A549 (cell line): ENCODE results near the gene IQSEC2.

Experiments
- CBX8 ChIP-seq: fragments of 200-600 bp; sonication (generic); IDR thresholded peaks from 2 replicates; pipeline ENCODE4 v1.6.1; 2016
- FOXS1 ChIP-seq: fragments of 250-450 bp; sonication (Bioruptor Pico); IDR thresholded peaks from 2 replicates; pipeline ENCODE4 v1.5.0; 2020; ENCODE audit warnings: mild to moderate bottlenecking, moderate library complexity
- NFE2L2 ChIP-seq: fragments of 150-350 bp; conservative IDR thresholded peaks from 2 replicates; pipeline ENCODE4 v1.6.1; 2014; ENCODE audit warnings: low read length
- POLR2A ChIP-seq: IDR thresholded peaks from 2 replicates; pipeline ENCODE4 v1.6.1; 2012; ENCODE audit warnings: mild to moderate bottlenecking, low read length
- RCOR1 ChIP-seq: fragments of 150-350 bp; IDR thresholded peaks from 2 replicates; pipeline ENCODE4 v1.6.1; 2014; ENCODE audit warnings: antibody characterized with exemption, low read length, low read depth
- RNF2 ChIP-seq: fragments of 200-600 bp; sonication (generic); IDR thresholded peaks from 2 replicates; pipeline ENCODE4 v1.6.1; 2016; ENCODE audit warnings: low read depth, mild to moderate bottlenecking, antibody characterized with exemption, moderate library complexity, borderline replicate concordance
- ZFP36 ChIP-seq: fragments of 450-650 bp; IDR thresholded peaks from 2 replicates; pipeline ENCODE4 v1.6.1; 2014; ENCODE audit warnings: borderline replicate concordance; ENCODE audit not compliant: partially characterized antibody
- TF ChIP-seq, protein P1 (sequence below): fragments of 250-450 bp; sonication (Bioruptor Pico); IDR thresholded peaks from 2 replicates; pipeline ENCODE4 v1.5.0; 2021; ENCODE audit warnings: mild to moderate bottlenecking, moderate library complexity, borderline replicate concordance
- TF ChIP-seq, protein P2 (sequence below): fragments of >200 bp; sonication (Bioruptor Twin); formaldehyde crosslinking; IDR thresholded peaks from 3 replicates; pipeline ENCODE4 v1.5.1; 2016
- TF ChIP-seq, protein P3 (sequence below): IDR thresholded peaks from 2 replicates; pipeline ENCODE4 v1.6.1; 2012

DNA sequence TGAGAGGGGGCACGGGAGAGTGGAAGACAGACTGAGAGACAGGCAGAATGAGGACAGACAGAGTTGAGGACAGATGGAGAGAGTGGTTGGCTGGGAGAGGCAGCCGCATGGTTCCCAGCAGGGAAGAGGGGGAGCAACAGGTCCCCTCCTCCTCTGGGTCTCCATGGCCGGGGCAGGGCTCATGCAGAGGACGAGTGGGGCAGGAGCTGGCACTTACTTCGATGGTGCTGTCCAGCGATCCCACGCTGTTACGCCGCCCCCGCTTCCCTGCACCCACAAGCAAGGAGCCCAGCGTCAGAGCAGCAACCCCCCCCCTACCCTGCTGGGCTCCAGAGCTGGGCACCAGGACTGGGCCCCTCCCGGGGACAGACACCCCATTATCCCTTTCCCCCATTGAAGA lies 45.8 kb downstream of the IQSEC2 start:
- TF ChIP-seq, protein P1, sequence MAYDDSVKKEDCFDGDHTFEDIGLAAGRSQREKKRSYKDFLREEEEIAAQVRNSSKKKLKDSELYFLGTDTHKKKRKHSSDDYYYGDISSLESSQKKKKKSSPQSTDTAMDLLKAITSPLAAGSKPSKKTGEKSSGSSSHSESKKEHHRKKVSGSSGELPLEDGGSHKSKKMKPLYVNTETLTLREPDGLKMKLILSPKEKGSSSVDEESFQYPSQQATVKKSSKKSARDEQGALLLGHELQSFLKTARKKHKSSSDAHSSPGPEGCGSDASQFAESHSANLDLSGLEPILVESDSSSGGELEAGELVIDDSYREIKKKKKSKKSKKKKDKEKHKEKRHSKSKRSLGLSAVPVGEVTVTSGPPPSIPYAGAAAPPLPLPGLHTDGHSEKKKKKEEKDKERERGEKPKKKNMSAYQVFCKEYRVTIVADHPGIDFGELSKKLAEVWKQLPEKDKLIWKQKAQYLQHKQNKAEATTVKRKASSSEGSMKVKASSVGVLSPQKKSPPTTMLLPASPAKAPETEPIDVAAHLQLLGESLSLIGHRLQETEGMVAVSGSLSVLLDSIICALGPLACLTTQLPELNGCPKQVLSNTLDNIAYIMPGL (CRISPR knock-in tag): no peak
- TF ChIP-seq CBX8 (no peak), POLR2A (no peak), FOXS1 (CRISPR knock-in tag) (no peak), RCOR1 (no peak), ZFP36 (no peak), RNF2 (no peak), NFE2L2 (no peak)
- TF ChIP-seq, protein P2, sequence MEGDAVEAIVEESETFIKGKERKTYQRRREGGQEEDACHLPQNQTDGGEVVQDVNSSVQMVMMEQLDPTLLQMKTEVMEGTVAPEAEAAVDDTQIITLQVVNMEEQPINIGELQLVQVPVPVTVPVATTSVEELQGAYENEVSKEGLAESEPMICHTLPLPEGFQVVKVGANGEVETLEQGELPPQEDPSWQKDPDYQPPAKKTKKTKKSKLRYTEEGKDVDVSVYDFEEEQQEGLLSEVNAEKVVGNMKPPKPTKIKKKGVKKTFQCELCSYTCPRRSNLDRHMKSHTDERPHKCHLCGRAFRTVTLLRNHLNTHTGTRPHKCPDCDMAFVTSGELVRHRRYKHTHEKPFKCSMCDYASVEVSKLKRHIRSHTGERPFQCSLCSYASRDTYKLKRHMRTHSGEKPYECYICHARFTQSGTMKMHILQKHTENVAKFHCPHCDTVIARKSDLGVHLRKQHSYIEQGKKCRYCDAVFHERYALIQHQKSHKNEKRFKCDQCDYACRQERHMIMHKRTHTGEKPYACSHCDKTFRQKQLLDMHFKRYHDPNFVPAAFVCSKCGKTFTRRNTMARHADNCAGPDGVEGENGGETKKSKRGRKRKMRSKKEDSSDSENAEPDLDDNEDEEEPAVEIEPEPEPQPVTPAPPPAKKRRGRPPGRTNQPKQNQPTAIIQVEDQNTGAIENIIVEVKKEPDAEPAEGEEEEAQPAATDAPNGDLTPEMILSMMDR: no peak
- TF ChIP-seq, protein P3, sequence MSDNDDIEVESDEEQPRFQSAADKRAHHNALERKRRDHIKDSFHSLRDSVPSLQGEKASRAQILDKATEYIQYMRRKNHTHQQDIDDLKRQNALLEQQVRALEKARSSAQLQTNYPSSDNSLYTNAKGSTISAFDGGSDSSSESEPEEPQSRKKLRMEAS: no peak
